Transverse colon (tissue), 1 donor: ENCODE results near the gene PTPN2.

Source experiments
- EP300 ChIP-seq: sonication (generic); formaldehyde crosslinking; IDR thresholded peaks from one replicate; pipeline ENCODE4 v1.6.1; 2017; ENCODE audit warnings: antibody characterized with exemption, low read depth
- POLR2A ChIP-seq: fragments of 450-650 bp; IDR thresholded peaks from one replicate; pipeline ENCODE4 v1.6.1; 2016; ENCODE audit warnings: antibody characterized with exemption, mild to moderate bottlenecking, moderate library complexity

DNA sequence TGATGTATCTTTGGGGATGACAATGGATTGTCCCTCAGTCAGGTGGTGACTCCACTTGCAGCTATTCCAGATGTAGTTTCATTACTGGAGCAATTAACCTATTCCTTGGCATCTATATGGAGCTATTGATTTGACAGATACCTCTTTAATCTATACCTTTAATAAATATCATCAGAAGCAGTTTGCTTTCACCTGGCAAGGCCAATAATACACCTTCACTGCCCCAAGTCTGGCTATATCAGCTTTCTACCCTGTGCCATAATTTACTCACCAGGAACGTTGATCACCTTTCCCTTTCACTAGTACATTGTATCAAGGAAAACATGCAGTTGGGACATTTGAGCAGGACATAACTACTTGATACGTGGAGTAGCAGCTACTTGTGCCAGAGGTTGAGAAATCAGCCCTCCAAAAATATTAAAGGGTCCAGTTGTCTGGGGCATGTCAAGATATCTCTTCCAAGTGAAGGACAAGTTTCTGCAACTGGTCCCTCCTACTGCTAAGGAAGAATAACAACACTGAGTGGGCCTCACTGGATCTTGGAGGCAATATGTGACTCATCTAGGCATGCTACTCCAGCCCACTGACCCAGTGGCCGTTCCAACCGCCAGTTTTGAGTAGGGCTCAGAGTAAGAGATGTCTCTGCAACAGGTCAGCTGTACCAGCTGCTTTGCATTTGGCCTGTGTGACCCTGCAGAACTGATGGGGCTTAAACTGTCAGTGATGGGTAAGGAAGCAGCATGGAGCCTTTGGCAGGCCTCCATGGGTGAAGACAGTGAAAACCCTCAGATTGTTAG lies 114.2 kb downstream of the PTPN2 start:
- TF ChIP-seq EP300 (no peak), POLR2A (no peak)
